Erythroblast (primary cell): ENCODE measurements around the gene NHLRC2.

Experiments used
- DNase-seq, 2 experiments: peaks; one replicate each; lab custom pipeline; 2025; lab: John Stamatoyannopoulos, UW
- GATA1 ChIP-seq: IDR thresholded peaks from 2 replicates; pipeline ENCODE4 v1.6.1; 2011; ENCODE audit warnings: low read depth, mild to moderate bottlenecking, control low read depth, low read length, moderate library complexity
- POLR2A ChIP-seq: IDR thresholded peaks from 2 replicates; pipeline ENCODE4 v1.6.1; 2011; ENCODE audit warnings: mild to moderate bottlenecking, low read length

Gene NHLRC2

GRCh38 chr10:113879691-113880090 lies 25.2 kb downstream of the NHLRC2 start:
- no peak for TF ChIP-seq POLR2A
- TF ChIP-seq GATA1 = no peak
- DNase-seq = no peak

- TF ChIP-seq POLR2A (no peak), GATA1 (no peak)
- DNase-seq = no peak
Measured at GRCh38 chr10:113880236-113880635, 25.8 kb downstream of the NHLRC2 start.

GRCh38 chr10:113882240-113882639 lies 27.8 kb downstream of the NHLRC2 start:
- TF ChIP-seq GATA1 (no peak), POLR2A (no peak)
- DNase-seq = no peak

- no peak for DNase-seq
- TF ChIP-seq POLR2A (no peak), GATA1 (no peak)
Measured at GRCh38 chr10:113889911-113890310, 35.5 kb downstream of the NHLRC2 start.

GRCh38 chr10:113890769-113891168 lies 36.3 kb downstream of the NHLRC2 start:
- TF ChIP-seq GATA1 (no peak), POLR2A (no peak)
- DNase-seq = no peak

- DNase-seq = no peak
- TF ChIP-seq GATA1 (no peak), POLR2A (no peak)
Measured at GRCh38 chr10:113891476-113891875, 37.0 kb downstream of the NHLRC2 start.

GRCh38 chr10:113893570-113893969 lies 39.1 kb downstream of the NHLRC2 start:
- TF ChIP-seq GATA1 = no peak
- no peak for TF ChIP-seq POLR2A
- DNase-seq = no peak

- no peak for TF ChIP-seq GATA1
- no peak for TF ChIP-seq POLR2A
- no peak for DNase-seq
Measured at GRCh38 chr10:113894581-113894980, 40.1 kb downstream of the NHLRC2 start.

GRCh38 chr10:113895018-113895417 lies 40.6 kb downstream of the NHLRC2 start:
- TF ChIP-seq GATA1 (no peak), POLR2A (no peak)
- no peak for DNase-seq

- TF ChIP-seq POLR2A (no peak), GATA1 (no peak)
- DNase-seq = peak; percentile 42 to 59
Measured at GRCh38 chr10:113897693-113898618, 43.5 kb downstream of the NHLRC2 start.

GRCh38 chr10:113899952-113900598 lies 45.6 kb downstream of the NHLRC2 start:
- peak in 1 of 2 experiments; percentile 34 for DNase-seq
- TF ChIP-seq POLR2A (no peak), GATA1 (no peak)

- DNase-seq = no peak
- no peak for TF ChIP-seq GATA1
- no peak for TF ChIP-seq POLR2A
Measured at GRCh38 chr10:113905756-113906155, 51.3 kb downstream of the NHLRC2 start.

- DNase-seq = no peak
- TF ChIP-seq GATA1 (no peak), POLR2A (no peak)
Measured at GRCh38 chr10:113907166-113907565, 52.7 kb downstream of the NHLRC2 start.

- TF ChIP-seq POLR2A (no peak), GATA1 (no peak)
- no peak for DNase-seq
Measured at GRCh38 chr10:113908236-113908635, 53.8 kb downstream of the NHLRC2 start.
